Inflammatory macrophage treated with lipopolysaccharide for 4 hours (primary cell): ENCODE data around the gene SLC8B1.

Experiments
- DNase-seq: peaks from one replicate; pipeline ENCODE4 v3.0.0-alpha.2; 2020

SLC8B1 gene

GRCh38 chr12:113292091-113292490, 42.8 kb downstream of the SLC8B1 start:
- DNase-seq = no peak

- DNase-seq = no peak
Measured at GRCh38 chr12:113291586-113291985, 43.3 kb downstream of the SLC8B1 start.

- DNase-seq = no peak
Measured at GRCh38 chr12:113290506-113290905, 44.4 kb downstream of the SLC8B1 start.

GRCh38 chr12:113289361-113289760, 45.5 kb downstream of the SLC8B1 start:
- no peak for DNase-seq

GRCh38 chr12:113287899-113288282, 47.0 kb downstream of the SLC8B1 start:
- DNase-seq = no peak

- DNase-seq = no peak
Measured at GRCh38 chr12:113287146-113287898, 47.6 kb downstream of the SLC8B1 start.

- DNase-seq = no peak
Measured at GRCh38 chr12:113286712-113287111, 48.2 kb downstream of the SLC8B1 start.

- no peak for DNase-seq
Measured at GRCh38 chr12:113285679-113286610, 49.0 kb downstream of the SLC8B1 start.

GRCh38 chr12:113284751-113285150, 50.2 kb downstream of the SLC8B1 start:
- no peak for DNase-seq

- no peak for DNase-seq
Measured at GRCh38 chr12:113278633-113279032, 56.3 kb downstream of the SLC8B1 start.

- DNase-seq = no peak
Measured at GRCh38 chr12:113278141-113278540, 56.8 kb downstream of the SLC8B1 start.

GRCh38 chr12:113277511-113277910, 57.4 kb downstream of the SLC8B1 start:
- DNase-seq = no peak

GRCh38 chr12:113276946-113277500, 57.9 kb downstream of the SLC8B1 start:
- DNase-seq = no peak

GRCh38 chr12:113276306-113276705, 58.6 kb downstream of the SLC8B1 start:
- DNase-seq = no peak

GRCh38 chr12:113274848-113275247, 60.1 kb downstream of the SLC8B1 start:
- no peak for DNase-seq

- no peak for DNase-seq
Measured at GRCh38 chr12:113273053-113273725, 61.7 kb downstream of the SLC8B1 start.

- DNase-seq = peak; percentile 91
Measured at GRCh38 chr12:113271853-113272561, 62.9 kb downstream of the SLC8B1 start.

- no peak for DNase-seq
Measured at GRCh38 chr12:113271466-113271852, 63.5 kb downstream of the SLC8B1 start.

- DNase-seq = no peak
Measured at GRCh38 chr12:113270709-113271009, 64.2 kb downstream of the SLC8B1 start.

- no peak for DNase-seq
Measured at GRCh38 chr12:113269257-113269943, 65.5 kb downstream of the SLC8B1 start.

GRCh38 chr12:113268621-113269020, 66.3 kb downstream of the SLC8B1 start:
- DNase-seq = no peak

GRCh38 chr12:113268136-113268535, 66.8 kb downstream of the SLC8B1 start:
- no peak for DNase-seq
